GM12872 (cell line): ENCODE data around the gene ADAM8.

ENCODE experiments used
- TF ChIP-seq, protein P1 (sequence below): IDR thresholded peaks from 3 replicates; pipeline ENCODE4 v1.5.1; 2011; ENCODE audit warnings: low read depth, mild to moderate bottlenecking, low read length, moderate library complexity; ENCODE audit not compliant: insufficient read depth

Gene ADAM8

DNA sequence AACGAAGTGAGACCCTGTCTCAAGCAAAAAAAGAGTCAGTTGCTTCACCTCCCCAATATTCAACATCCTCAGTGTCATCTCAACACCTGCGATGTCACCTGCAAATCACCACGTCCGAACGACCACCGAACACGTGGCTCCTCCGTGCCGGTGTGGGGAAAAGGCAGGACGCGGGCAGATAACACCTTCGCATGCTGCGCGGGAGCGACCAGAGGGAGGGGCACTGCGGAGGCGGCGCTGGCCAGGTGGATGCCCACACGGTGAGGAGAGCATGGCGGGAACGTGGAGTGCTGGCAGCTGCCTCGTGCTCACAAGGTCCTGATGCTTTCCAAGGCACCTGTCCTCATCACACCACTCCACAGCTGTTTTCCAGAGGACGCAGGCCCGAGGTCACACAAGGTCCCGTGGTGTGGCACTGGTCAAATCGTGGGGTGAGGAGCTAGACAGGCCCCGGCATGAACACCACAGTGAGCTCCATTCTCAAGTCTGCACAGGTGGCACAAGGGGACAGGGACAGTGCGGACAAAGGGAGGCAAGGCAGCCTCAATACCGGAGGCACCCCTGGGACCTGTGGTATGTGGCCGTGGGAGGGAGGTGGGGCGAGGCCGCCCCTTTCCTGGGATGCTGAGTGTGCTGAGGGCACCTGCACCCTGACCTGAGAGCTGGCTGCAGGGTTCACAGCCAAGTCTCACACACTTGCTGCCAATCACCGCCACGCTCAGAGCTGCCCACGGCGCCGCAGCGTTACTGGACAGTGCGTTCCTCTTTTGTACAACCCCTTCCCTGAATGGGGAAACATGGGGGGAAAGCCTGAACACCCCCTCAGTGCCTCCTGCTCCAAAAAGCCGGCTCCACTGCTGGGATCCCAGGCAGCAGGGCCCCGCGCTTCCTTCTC, 19.0 kb upstream of the ADAM8 start:
- TF ChIP-seq, protein P1, sequence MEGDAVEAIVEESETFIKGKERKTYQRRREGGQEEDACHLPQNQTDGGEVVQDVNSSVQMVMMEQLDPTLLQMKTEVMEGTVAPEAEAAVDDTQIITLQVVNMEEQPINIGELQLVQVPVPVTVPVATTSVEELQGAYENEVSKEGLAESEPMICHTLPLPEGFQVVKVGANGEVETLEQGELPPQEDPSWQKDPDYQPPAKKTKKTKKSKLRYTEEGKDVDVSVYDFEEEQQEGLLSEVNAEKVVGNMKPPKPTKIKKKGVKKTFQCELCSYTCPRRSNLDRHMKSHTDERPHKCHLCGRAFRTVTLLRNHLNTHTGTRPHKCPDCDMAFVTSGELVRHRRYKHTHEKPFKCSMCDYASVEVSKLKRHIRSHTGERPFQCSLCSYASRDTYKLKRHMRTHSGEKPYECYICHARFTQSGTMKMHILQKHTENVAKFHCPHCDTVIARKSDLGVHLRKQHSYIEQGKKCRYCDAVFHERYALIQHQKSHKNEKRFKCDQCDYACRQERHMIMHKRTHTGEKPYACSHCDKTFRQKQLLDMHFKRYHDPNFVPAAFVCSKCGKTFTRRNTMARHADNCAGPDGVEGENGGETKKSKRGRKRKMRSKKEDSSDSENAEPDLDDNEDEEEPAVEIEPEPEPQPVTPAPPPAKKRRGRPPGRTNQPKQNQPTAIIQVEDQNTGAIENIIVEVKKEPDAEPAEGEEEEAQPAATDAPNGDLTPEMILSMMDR, result no peak

GRCh38 chr10:133294189-133294588, 17.5 kb upstream of the ADAM8 start:
- TF ChIP-seq, protein P1, result no peak

DNA sequence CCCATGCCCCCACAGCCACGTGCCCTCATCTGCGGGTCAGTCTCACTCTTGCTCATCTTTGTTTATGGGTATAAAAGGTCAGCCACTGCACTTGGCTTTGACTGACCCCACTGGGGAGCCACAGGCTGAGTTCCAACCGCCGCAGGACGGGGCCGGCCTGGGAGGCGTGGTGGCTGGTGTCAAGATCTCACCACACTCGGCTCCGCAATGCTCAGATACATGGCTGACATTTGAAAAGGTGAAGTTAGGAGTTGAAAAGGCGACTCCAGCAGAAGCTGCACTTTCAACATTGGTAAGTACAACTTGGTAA, 17.1 kb upstream of the ADAM8 start:
- TF ChIP-seq, protein P1, result no peak

- TF ChIP-seq, protein P1, result no peak
These were observed 16.5 kb upstream of the ADAM8 start for GRCh38 chr10:133292919-133293809.

- TF ChIP-seq, protein P1, result no peak
These were observed 13.1 kb upstream of the ADAM8 start for GRCh38 chr10:133289761-133290160.

DNA sequence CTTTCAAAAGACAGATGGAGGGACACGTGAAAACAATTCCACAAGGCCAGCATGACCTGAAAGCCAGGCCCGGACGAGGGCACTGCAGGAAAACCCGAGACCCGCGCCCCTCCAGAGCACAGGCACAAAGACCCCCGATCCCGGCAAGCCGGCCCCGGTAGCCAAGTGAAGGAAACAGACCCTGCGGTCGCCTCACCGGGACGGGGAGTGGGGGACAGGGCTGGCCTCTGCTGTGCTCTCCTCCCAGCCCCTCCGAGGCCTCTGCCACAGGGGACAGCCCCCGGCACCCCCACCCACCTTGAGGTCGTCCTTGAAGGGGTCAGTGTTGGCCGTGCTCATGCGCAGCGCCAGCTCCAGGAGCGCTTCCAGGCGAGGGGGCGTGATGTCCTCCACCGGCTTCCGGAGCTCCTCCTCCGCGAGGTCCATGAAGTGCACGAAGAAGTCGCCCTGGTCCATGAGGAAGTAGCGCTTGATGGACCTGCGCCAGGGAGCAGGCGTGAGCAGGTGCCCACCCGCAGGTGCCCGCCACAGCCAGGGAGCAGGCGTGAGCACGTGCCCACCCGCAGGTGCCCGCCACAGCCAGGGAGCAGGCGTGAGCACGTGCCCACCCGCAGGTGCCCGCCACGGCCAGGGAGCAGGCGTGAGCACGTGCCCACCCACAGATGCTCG, 11.3 kb upstream of the ADAM8 start:
- TF ChIP-seq, protein P1, result no peak

GRCh38 chr10:133286366-133286765, 9.7 kb upstream of the ADAM8 start:
- TF ChIP-seq, protein P1, result no peak
